Measurements from ENCODE around the gene INHBB.
"Not testable (repeated sequence)": the region's sequence is repeated elsewhere in the genome, so short reads cannot be mapped to it uniquely, and the experiment has no call there.

GRCh38 chr2:120391382-120391781 is 45.4 kb downstream of the INHBB start:
- not testable (repeated sequence) for TF ChIP-seq POLR2AphosphoS5, POLR2A (IDR thresholded peaks at IDR 0.05; ENCODE audit: low read depth, low read length)
